H1 (cell line): ENCODE data around the gene CA10. TPM values are rescaled to one million over a fixed set of nuclear protein-coding genes. Genes with fewer than 3 reads are reported as not detected.

Source experiments
- CTCF ChIA-PET: fragments of 300-600 bp; sonication (Branson Sonifier 250); formaldehyde crosslinking; loops from one replicate; lab custom pipeline; 2021; ENCODE audit not compliant: partially characterized antibody; lab: Charles Lee
- POLR2A ChIA-PET: fragments of 300-600 bp; sonication (Branson Sonifier 250); formaldehyde crosslinking; loops from one replicate; lab custom pipeline; 2021; ENCODE audit warnings: inconsistent platforms; ENCODE audit not compliant: partially characterized antibody; lab: Charles Lee
- DNase-seq, 2 experiments: peaks; one replicate each; pipeline versions ENCODE4 v3.0.0 to v3.0.0-alpha.2; 2010 to 2022; ENCODE audit warnings: low spot score in 2 of 2, low read depth in 1 of 2, mixed read lengths in 1 of 2
- FAIRE-seq: peaks from 2 replicates; lab custom pipeline; 2011; peaks lifted over from hg19 to GRCh38; lab: Jason Lieb, UNC
- H2AFZ ChIP-seq: 2 replicates; pipeline ENCODE4 v1.8.1; 2012; ENCODE audit warnings: low read length, inconsistent platforms
- H2AK5ac ChIP-seq: 2 replicates; pipeline ENCODE4 v1.6.1; 2013; ENCODE audit warnings: low read depth, low read length
- H2BK120ac ChIP-seq: replicated peaks from 2 replicates; pipeline ENCODE3; 2013; ENCODE audit warnings: low read depth, low read length, inconsistent platforms
- H2BK12ac ChIP-seq: 2 replicates; pipeline ENCODE4 v1.6.1; 2013; ENCODE audit warnings: low read depth, low read length
- H2BK15ac ChIP-seq: 2 replicates; pipeline ENCODE4 v1.6.1; 2013; ENCODE audit warnings: low read length
- H2BK20ac ChIP-seq: 2 replicates; pipeline ENCODE4 v1.6.1; 2013; ENCODE audit warnings: low read length
- H2BK5ac ChIP-seq: 2 replicates; pipeline ENCODE4 v1.6.1; 2013; ENCODE audit warnings: low read depth, low read length
- H3K14ac ChIP-seq: 2 replicates; pipeline ENCODE4 v1.6.1; 2013; ENCODE audit warnings: inconsistent platforms; ENCODE audit not compliant: insufficient read length
- H3K18ac ChIP-seq: 2 replicates; pipeline ENCODE4 v1.6.1; 2013; ENCODE audit warnings: low read length; ENCODE audit errors: extremely low read depth
- H3K23ac ChIP-seq: 2 replicates; pipeline ENCODE4 v1.6.1; 2013; ENCODE audit warnings: inconsistent platforms; ENCODE audit not compliant: insufficient read length
- H3K23me2 ChIP-seq: 2 replicates; pipeline ENCODE4 v1.6.1; 2013; ENCODE audit warnings: low read depth, low read length
- H3K27ac ChIP-seq: 2 replicates; pipeline ENCODE4 v1.6.1; 2011; ENCODE audit warnings: low read depth, low read length, inconsistent platforms
- H3K27me3 ChIP-seq, 4 experiments: replicated peaks in 1 of 4; 1 replicate in 1 of 4; 2 replicates in 3 of 4; pipeline versions ENCODE4 v1.6.1 to v1.8.1; 2011 to 2013; ENCODE audit warnings: low read length in 3 of 4, mild to moderate bottlenecking in 3 of 4, inconsistent platforms in 2 of 4, mixed read lengths in 2 of 4, moderate library complexity in 1 of 4; ENCODE audit not compliant: control insufficient read depth in 3 of 4, insufficient read depth in 3 of 4; ENCODE audit errors: extremely low read depth in 1 of 4
- H3K36me3 ChIP-seq, 4 experiments: 2 replicates each; pipeline versions ENCODE4 v1.6.1 to v1.8.1; 2011 to 2013; ENCODE audit warnings: mild to moderate bottlenecking in 4 of 4, low read length in 3 of 4, moderate library complexity in 2 of 4, control low read depth in 1 of 4, inconsistent platforms in 1 of 4; ENCODE audit not compliant: insufficient read depth in 4 of 4, control insufficient read depth in 2 of 4
- H3K4ac ChIP-seq: replicated peaks from 2 replicates; pipeline ENCODE3; 2013; ENCODE audit warnings: low read length, low read depth, mixed read lengths, inconsistent platforms; ENCODE audit not compliant: insufficient read length
- H3K4me1 ChIP-seq, 4 experiments: replicated peaks in 1 of 4; 1 replicate in 1 of 4; 2 replicates in 3 of 4; pipeline versions ENCODE4 v1.6.1 to v1.8.1; 2011 to 2013; ENCODE audit warnings: low read length in 3 of 4, inconsistent platforms in 2 of 4, mixed read lengths in 1 of 4; ENCODE audit not compliant: insufficient read depth in 4 of 4, control insufficient read depth in 3 of 4
- H3K4me2 ChIP-seq, 2 experiments: 2 replicates each; pipeline versions ENCODE4 v1.6.1 to v1.8.1; 2011 to 2013; ENCODE audit warnings: low read depth in 2 of 2, low read length in 2 of 2, control low read depth in 1 of 2, inconsistent platforms in 1 of 2, mild to moderate bottlenecking in 1 of 2; ENCODE audit not compliant: insufficient read depth in 1 of 2
- H3K4me3 ChIP-seq, 4 experiments: fragments of 200-600, 300-600 bp in 1 of 4; sonication (generic), shearing (Covaris generic), sonication (Bioruptor Twin) in 1 of 4; 2 replicates each; pipeline versions ENCODE4 v1.5.1 to v1.8.1; 2011 to 2016; ENCODE audit warnings: low read length in 4 of 4, low read depth in 3 of 4, control low read depth in 2 of 4, inconsistent platforms in 2 of 4, mild to moderate bottlenecking in 2 of 4, mixed read lengths in 1 of 4, moderate library complexity in 1 of 4; ENCODE audit not compliant: insufficient read depth in 2 of 4; ENCODE audit errors: extremely low read depth in 1 of 4
- H3K56ac ChIP-seq: replicated peaks from 2 replicates; pipeline ENCODE3; 2013; ENCODE audit warnings: low read depth, mild to moderate bottlenecking, mixed read lengths, low read length, inconsistent platforms; ENCODE audit not compliant: insufficient read length
- H3K79me1 ChIP-seq: 2 replicates; pipeline ENCODE4 v1.6.1; 2013; ENCODE audit warnings: low read depth, low read length, control low read depth
- H3K79me2 ChIP-seq, 2 experiments: 2 replicates each; pipeline versions ENCODE4 v1.6.1 to v1.8.1; 2012 to 2013; ENCODE audit warnings: low read length in 2 of 2, mild to moderate bottlenecking in 2 of 2, inconsistent platforms in 1 of 2; ENCODE audit not compliant: insufficient read depth in 2 of 2, control insufficient read depth in 1 of 2
- H3K9ac ChIP-seq, 4 experiments: replicated peaks in 1 of 4; 1 replicate in 1 of 4; 2 replicates in 3 of 4; pipeline versions ENCODE4 v1.6.1 to v1.8.1; 2011 to 2013; ENCODE audit warnings: low read depth in 3 of 4, low read length in 3 of 4, control low read depth in 2 of 4, mild to moderate bottlenecking in 2 of 4, moderate library complexity in 2 of 4, inconsistent platforms in 1 of 4; ENCODE audit errors: extremely low read depth in 1 of 4
- H3K9me3 ChIP-seq, 2 experiments: 2 replicates each; pipeline versions ENCODE4 v1.6.1 to v1.8.1; 2012 to 2013; ENCODE audit warnings: mild to moderate bottlenecking in 2 of 2, moderate library complexity in 2 of 2, control low read depth in 1 of 2, inconsistent platforms in 1 of 2, low read depth in 1 of 2, low read length in 1 of 2, mixed read lengths in 1 of 2; ENCODE audit not compliant: insufficient read depth in 2 of 2
- H4K20me1 ChIP-seq, 2 experiments: replicated peaks in 1 of 2; 2 replicates each; pipeline versions ENCODE3 to v1.8.1; 2011 to 2013; ENCODE audit warnings: inconsistent platforms in 2 of 2, low read length in 2 of 2, mild to moderate bottlenecking in 1 of 2; ENCODE audit not compliant: insufficient read depth in 2 of 2, control insufficient read depth in 1 of 2
- H4K5ac ChIP-seq: 2 replicates; pipeline ENCODE4 v1.6.1; 2013; ENCODE audit warnings: low read length, low read depth, mixed read lengths, inconsistent platforms; ENCODE audit not compliant: insufficient read length
- H4K8ac ChIP-seq: 2 replicates; pipeline ENCODE4 v1.8.0; 2013; ENCODE audit warnings: mild to moderate bottlenecking, moderate library complexity, low read length, inconsistent platforms; ENCODE audit not compliant: insufficient read depth; ENCODE audit errors: extremely low read depth
- H4K91ac ChIP-seq: replicated peaks from 2 replicates; pipeline ENCODE3; 2013; ENCODE audit warnings: low read length, mixed read lengths, inconsistent platforms; ENCODE audit not compliant: insufficient read length
- ASH2L ChIP-seq: fragments of 200-600, 300-600 bp; sonication (generic); IDR thresholded peaks from one replicate; pipeline ENCODE4 v1.7.1; 2017; ENCODE audit warnings: low read length
- CEBPB ChIP-seq: IDR thresholded peaks from 2 replicates; pipeline ENCODE4 v1.6.1; 2012; ENCODE audit warnings: low read depth, low read length
- CHD2 ChIP-seq: IDR thresholded peaks from 2 replicates; pipeline ENCODE4 v1.6.1; 2012; ENCODE audit warnings: low read length, improper control_type of control experiment
- HDAC2 ChIP-seq, 2 experiments: fragments of 300-600 bp in 1 of 2; sonication (generic) in 1 of 2; IDR thresholded peaks; 2 replicates each; pipeline ENCODE4 v1.6.1; 2011 to 2012; ENCODE audit warnings: low read depth in 2 of 2, low read length in 2 of 2, mild to moderate bottlenecking in 2 of 2, moderate library complexity in 2 of 2, borderline replicate concordance in 1 of 2, inconsistent platforms in 1 of 2
- JUN ChIP-seq: IDR thresholded peaks from 2 replicates; pipeline ENCODE4 v1.6.1; 2011; ENCODE audit warnings: low read depth, mild to moderate bottlenecking, improper control_type of control experiment, low read length
- JUND ChIP-seq: IDR thresholded peaks from 2 replicates; pipeline ENCODE4 v1.6.1; 2011; ENCODE audit warnings: mild to moderate bottlenecking, improper control_type of control experiment, low read length
- POU5F1 ChIP-seq: IDR thresholded peaks from 2 replicates; pipeline ENCODE4 v1.6.1; 2011; ENCODE audit warnings: low read depth, mild to moderate bottlenecking, low read length, moderate library complexity
- RBBP5 ChIP-seq: IDR thresholded peaks from 2 replicates; pipeline ENCODE4 v1.7.1; 2012; ENCODE audit warnings: low read depth, mild to moderate bottlenecking, inconsistent platforms, low read length, moderate library complexity, borderline replicate concordance
- RFX5 ChIP-seq: IDR thresholded peaks from 2 replicates; pipeline ENCODE4 v1.6.1; 2011; ENCODE audit warnings: low read depth, low read length, improper control_type of control experiment, borderline replicate concordance
- SIRT6 ChIP-seq: IDR thresholded peaks from one replicate; pipeline ENCODE4 v1.7.1; 2012; ENCODE audit warnings: low read length, inconsistent platforms
- SRF ChIP-seq: IDR thresholded peaks from 2 replicates; pipeline ENCODE4 v1.6.1; 2011; ENCODE audit warnings: mild to moderate bottlenecking, low read depth, low read length, moderate library complexity
- WGBS, 2 experiments: shearing (Covaris generic) in 1 of 2; methylation state at CpG; one replicate each; pipeline versions ENCODE4 v1.1.6 to v1.1.7; 2013 to 2015; ENCODE audit warnings: low lambda C conversion rate in 2 of 2, mixed read lengths in 2 of 2, inconsistent platforms in 1 of 2, low coverage in 1 of 2, missing lambda C conversion rate in 1 of 2; ENCODE audit not compliant: insufficient replicate concordance in 2 of 2, insufficient coverage in 1 of 2, insufficient read length in 1 of 2; ENCODE audit errors: extremely low coverage in 1 of 2, missing lambda C conversion rate in 1 of 2; 5-methylcytosine and 5-hydroxymethylcytosine counted together
- polyA plus RNA-seq, 7 experiments: library from polyadenylated mRNA; depleted of rRNA in 3 of 7; stranded (reverse) in 5 of 7; unstranded in 2 of 7; fragments of >200 nt in 5 of 7; fragments of 200-250 nt in 2 of 7; gene quantifications; 1 replicate in 5 of 7; 2 replicates in 1 of 7; 4 replicates in 1 of 7; pipeline versions ENCODE4 v1.2.1 to v1.2.3, GENCODE V29; 2011 to 2013; ENCODE audit warnings: missing spikeins in 2 of 7, mixed read lengths in 2 of 7
- total RNA-seq: library from RNA; stranded (reverse); fragmentation: NEBNext Ultra II Directional; extraction: Animal tissue kit (Norgen Biotek cat#: 25700); gene quantifications from 2 replicates; pipeline ENCODE4 v1.2.1, GENCODE V29; 2021
- TF ChIP-seq, protein P1 (sequence below): IDR thresholded peaks from 2 replicates; pipeline ENCODE4 v1.6.1; 2011; ENCODE audit warnings: low read length, improper control_type of control experiment

Gene CA10
- total and polyA plus RNA-seq, 2 of the 8 experiments (the other 6 are each of a cell fraction or from before 2014, with no cell fraction given): 0.60 to 0.63 TPM

- Histone ChIP-seq H3K36me3 (no peaks in the 10 kb centered on the region), H3K4ac (no peak overlapping the region), H3K9me3 (no peaks in the 10 kb centered on the region; a peak in 1 of 4 replicates), H2BK12ac (no peak overlapping the region), H3K18ac (peak overlapping the region; percentile 21; the same call in 1 of the 2 replicates), H4K5ac (no peak overlapping the region), H3K79me1 (no peaks in the 10 kb centered on the region), H4K91ac (no peak overlapping the region), H3K14ac (no peak overlapping the region), H3K56ac (no peak overlapping the region), H2AK5ac (no peak overlapping the region), H3K9ac (no peak overlapping the region), H2AFZ (no peak overlapping the region), H2BK20ac (no peak overlapping the region), H3K4me3 (no peak overlapping the region), H3K23ac (no peak overlapping the region), H2BK120ac (no peak overlapping the region), H2BK15ac (no peak overlapping the region), H3K27me3 (no peaks in the 10 kb centered on the region), H3K27ac (no peak overlapping the region), H3K4me2 (peak overlapping the region; percentile 29 to 47; a peak in 3 of 4 replicates), H3K79me2 (no peaks in the 10 kb centered on the region), H3K4me1 (peaks cover 3 to 19% (median 8%) of the 10 kb centered on the region in 4 experiments), H2BK5ac (no peak overlapping the region; the same call in 1 of the 2 replicates), H4K8ac (no peak overlapping the region), H4K20me1 (no peaks in the 10 kb centered on the region), H3K23me2 (no peaks in the 10 kb centered on the region)
- ChIA-PET POLR2A (no interaction called here), CTCF (interaction anchor here (1.2 kb wide), 1 partner anchor 12 kb away, joined by 3 read pairs; no protein-coding TSS in a partner anchor)
- WGBS, 2 experiments: 78% methylated on average over 4 of the region's 4 CpGs; no CpG with 5 or more reads in 1 of the 2 experiments
- FAIRE-seq: no peak
- DNase-seq: no peak
- TF ChIP-seq, protein P1, sequence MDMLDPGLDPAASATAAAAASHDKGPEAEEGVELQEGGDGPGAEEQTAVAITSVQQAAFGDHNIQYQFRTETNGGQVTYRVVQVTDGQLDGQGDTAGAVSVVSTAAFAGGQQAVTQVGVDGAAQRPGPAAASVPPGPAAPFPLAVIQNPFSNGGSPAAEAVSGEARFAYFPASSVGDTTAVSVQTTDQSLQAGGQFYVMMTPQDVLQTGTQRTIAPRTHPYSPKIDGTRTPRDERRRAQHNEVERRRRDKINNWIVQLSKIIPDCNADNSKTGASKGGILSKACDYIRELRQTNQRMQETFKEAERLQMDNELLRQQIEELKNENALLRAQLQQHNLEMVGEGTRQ: no peak
- TF ChIP-seq CEBPB (no peak), CHD2 (no peak), SIRT6 (no peak), JUN (no peak), ASH2L (no peak), SRF (no peak), RFX5 (no peak), JUND (no peak), HDAC2 (IDR thresholded peaks at IDR 0.05; ENCODE audit: borderline replicate concordance in 1 of 2, low read depth in 2 of 2, low read length in 2 of 2) (no peak), RBBP5 (no peak), POU5F1 (no peak)
Observed at GRCh38 chr17:51913491-51914205, 244.9 kb downstream of the CA10 start.
